K562 (cell line): ENCODE measurements around the gene CD19. TPM values are rescaled to one million over a fixed set of nuclear protein-coding genes. Genes with fewer than 3 reads are reported as not detected.
"Not testable (repeated sequence)": the region's sequence is repeated elsewhere in the genome, so short reads cannot be mapped to it uniquely, and the experiment has no call there.

ENCODE experiments used
- ATAC-seq: fragments of 200-7000 bp; cut with Tn5 transposase; 3 replicates; pipeline ENCODE4 v1.9.1; 2020; ENCODE audit warnings: moderate library complexity
- BruUV-seq: library from RNA; stranded (reverse); fragments of 400-500 nt; replicated peaks from 2 replicates; lab custom pipeline; 2021; lab: Mats Ljungman, UMichigan
- CTCF ChIA-PET: fragments of 300-600 bp; formaldehyde crosslinking; extraction: SDS; loops from one replicate; lab custom pipeline; 2021; ENCODE audit warnings: low intra/inter-chr PET ratio; lab: Yijun Ruan, JAX
- POLR2A ChIA-PET: fragments of 300-600, 350-650 bp; sonication (Branson Sonifier 250); formaldehyde crosslinking; extraction: SDS; loops from one replicate; lab custom pipeline; 2021; ENCODE audit warnings: antibody characterized with exemption, inconsistent platforms; lab: Yijun Ruan, JAX
- DNase-seq, 4 experiments: peaks; one replicate each; pipeline versions ENCODE4 v3.0.0 to v3.0.0-alpha.2; 2011 to 2018; ENCODE audit warnings: low spot score in 3 of 4, mixed read lengths in 3 of 4; ENCODE audit errors: extremely low read depth in 1 of 4
- FAIRE-seq: peaks from 2 replicates; lab custom pipeline; 2011; peaks lifted over from hg19 to GRCh38; lab: Jason Lieb, UNC
- H2AFZ ChIP-seq: 2 replicates; pipeline ENCODE4 v1.6.0; 2011; ENCODE audit warnings: low read depth, low read length, control low read depth, inconsistent platforms
- H3K27ac ChIP-seq: fragments of 200-600 bp; 3 replicates; pipeline ENCODE4 v1.8.0; 2011; ENCODE audit warnings: low read depth, mild to moderate bottlenecking, control low read depth, inconsistent platforms, low read length, moderate library complexity, mixed read lengths; ENCODE audit errors: extremely low read depth
- H3K27me3 ChIP-seq, 2 experiments: fragments of 300-600 bp in 1 of 2; 2 replicates in 1 of 2; 3 replicates in 1 of 2; pipeline versions ENCODE4 v1.6.0 to v1.8.0; 2011; ENCODE audit warnings: inconsistent platforms in 2 of 2, low read length in 2 of 2, mild to moderate bottlenecking in 1 of 2, mixed read lengths in 1 of 2, moderate library complexity in 1 of 2; ENCODE audit not compliant: control insufficient read depth in 2 of 2, insufficient read depth in 2 of 2
- H3K36me3 ChIP-seq: fragments of 300-600 bp; 3 replicates; pipeline ENCODE4 v1.8.0; 2011; ENCODE audit warnings: mild to moderate bottlenecking, low read length, inconsistent platforms; ENCODE audit not compliant: control insufficient read depth, insufficient read depth
- H3K4me1 ChIP-seq, 2 experiments: fragments of 200-600 bp in 1 of 2; replicated peaks in 1 of 2; 2 replicates in 1 of 2; 3 replicates in 1 of 2; pipeline versions ENCODE4 v1.5.1 to v1.8.0; 2011; ENCODE audit warnings: inconsistent platforms in 2 of 2, low read length in 2 of 2, mild to moderate bottlenecking in 1 of 2, mixed read lengths in 1 of 2, moderate library complexity in 1 of 2; ENCODE audit not compliant: control insufficient read depth in 2 of 2, insufficient read depth in 2 of 2
- H3K4me2 ChIP-seq: 2 replicates; pipeline ENCODE4 v1.6.1; 2011; ENCODE audit warnings: low read length, control low read depth, inconsistent platforms, mixed read lengths; ENCODE audit not compliant: insufficient read depth
- H3K4me3 ChIP-seq: fragments of 200-600 bp; sonication (generic), shearing (Covaris generic); 2 replicates; pipeline ENCODE4 v1.5.1; 2016; ENCODE audit warnings: control low read depth, inconsistent platforms
- H3K79me2 ChIP-seq: fragments of 200-600 bp; 3 replicates; pipeline ENCODE4 v1.8.0; 2011; ENCODE audit warnings: low read length, inconsistent platforms; ENCODE audit not compliant: control insufficient read depth, insufficient read depth
- H3K9ac ChIP-seq, 2 experiments: 2 replicates each; pipeline versions ENCODE4 v1.6.0 to v1.6.1; 2011; ENCODE audit warnings: low read depth in 2 of 2, low read length in 2 of 2, control low read depth in 1 of 2, inconsistent platforms in 1 of 2, mild to moderate bottlenecking in 1 of 2, mixed read lengths in 1 of 2; ENCODE audit not compliant: insufficient read depth in 1 of 2
- H3K9me1 ChIP-seq: one replicate; pipeline ENCODE4 v1.6.0; 2011; ENCODE audit warnings: inconsistent platforms, mild to moderate bottlenecking, low read length, moderate library complexity; ENCODE audit not compliant: control insufficient read depth, insufficient read depth
- H3K9me3 ChIP-seq: replicated peaks from 2 replicates; pipeline ENCODE4 v1.5.1; 2011; ENCODE audit warnings: low read depth, low read length, inconsistent platforms; ENCODE audit not compliant: control insufficient read depth, insufficient read depth
- H4K20me1 ChIP-seq: replicated peaks from 2 replicates; pipeline ENCODE4 v1.6.1; 2011; ENCODE audit warnings: low read length, inconsistent platforms, mixed read lengths; ENCODE audit not compliant: control insufficient read depth, insufficient read depth
- CTCF ChIP-seq, 3 experiments: IDR thresholded peaks in 2 of 3; conservative IDR thresholded peaks in 1 of 3; 2 replicates each; pipeline ENCODE4 v1.5.1; 2011 to 2012; ENCODE audit warnings: low read length in 3 of 3, mild to moderate bottlenecking in 3 of 3, control low read depth in 2 of 3, improper control_type of control experiment in 1 of 3, inconsistent platforms in 1 of 3, low read depth in 1 of 3, mixed read lengths in 1 of 3, moderate library complexity in 1 of 3; ENCODE audit not compliant: insufficient read depth in 2 of 3
- ZNF24 ChIP-seq: fragments of 450-650 bp; IDR thresholded peaks from 2 replicates; pipeline ENCODE4 v1.6.1; 2016
- ZNF274 ChIP-seq: IDR thresholded peaks from 2 replicates; pipeline ENCODE4 v1.6.1; 2011; ENCODE audit warnings: low read depth, mild to moderate bottlenecking, low read length, moderate library complexity, borderline replicate concordance
- WGBS: fragments of 100-300 bp; shearing (Covaris generic); methylation state at CpG from one replicate; pipeline ENCODE4 v1.1.6; 2016; ENCODE audit warnings: low coverage, mixed read lengths; ENCODE audit not compliant: insufficient coverage; ENCODE audit errors: missing lambda C conversion rate; 5-methylcytosine and 5-hydroxymethylcytosine counted together
- in situ Hi-C: fragments of 300-500 bp; cut with MboI; formaldehyde crosslinking; loops from 4 replicates; pipeline ENCODE4 v1.15.0; 2018; ENCODE audit warnings: inconsistent platforms, mixed read lengths
- intact Hi-C: fragments of 100-400 bp; cut with micrococcal nuclease; formaldehyde crosslinking; loops from 2 replicates; pipeline ENCODE4 v1.14.2; 2022
- polyA plus RNA-seq, 8 experiments: library from polyadenylated mRNA; depleted of rRNA in 4 of 8; stranded (reverse) in 5 of 8; unstranded in 3 of 8; fragments of >200 nt; fragmentation: Nextera tagmentation in 2 of 8; fragmentation: Illumina TruSeq in 1 of 8; extraction: Ambion mirVana in 2 of 8; extraction: Trizol in 1 of 8; gene quantifications; 2 replicates each; pipeline versions ENCODE4 v1.2.1 to v1.2.3, GENCODE V29; 2011 to 2014; ENCODE audit warnings: inconsistent platforms in 1 of 8, missing spikeins in 1 of 8
- total RNA-seq, 7 experiments: library from RNA; depleted of rRNA in 6 of 7; stranded (reverse); fragments of >200 nt in 6 of 7; fragmentation: Illumina TruSeq in 2 of 7; extraction: Trizol in 2 of 7; gene quantifications; 2 replicates each; pipeline versions ENCODE4 v1.2.1 to v1.2.3, GENCODE V29; 2011 to 2021; ENCODE audit warnings: low replicate concordance in 1 of 7

CD19 gene
- total and polyA plus RNA-seq, 9 of the 15 experiments (the other 6 are each of a cell fraction or from before 2014, with no cell fraction given) = 0.27 to 3.7 (median 2.0) TPM; not detected in 1

GRCh38 chr16:28980330-28980729 is 48.6 kb downstream of the CD19 start:
- H3K4me2 ChIP-seq, H3K79me2 ChIP-seq, DNase-seq, H3K9ac ChIP-seq, H4K20me1 ChIP-seq, H3K27ac ChIP-seq, H3K27me3 ChIP-seq, intact Hi-C loops, H2AFZ ChIP-seq, H3K4me3 ChIP-seq, H3K9me1 ChIP-seq, CTCF ChIA-PET, POLR2A ChIA-PET, H3K9me3 ChIP-seq, FAIRE-seq, BruUV-seq, ATAC-seq: not testable (repeated sequence)
- 95% methylated on average over 6 of the region's 7 CpGs for WGBS
- peaks cover 11 to 36% of the 10 kb centered on the region in 2 experiments; a peak in 3 of 5 replicates for H3K4me1 ChIP-seq
- H3K36me3 ChIP-seq = peaks cover 47% of the 10 kb centered on the region
- in situ Hi-C loops = loop anchor here (10.0 to 25.0 kb wide), 2 partner anchors 104 to 1232 kb away; no protein-coding TSS in a partner anchor
- TF ChIP-seq CTCF (IDR thresholded peaks at IDR 0.05 in 2 of 3, conservative IDR thresholded peaks at IDR 0.05 in 1 of 3; ENCODE audit: insufficient read depth in 2 of 3, low read depth in 1 of 3, low read length in 3 of 3) = 0 out of 6 replicates have a peak, but pooled peaks of 1 of the 3 experiments have one; percentile 10

GRCh38 chr16:28980929-28981328 is 49.2 kb downstream of the CD19 start:
- Histone ChIP-seq H3K4me3 (no peak overlapping the region), H3K27ac (no peak overlapping the region)
- no peak for ATAC-seq
- TF ChIP-seq ZNF274 (no peak), ZNF24 (no peak)
- TF ChIP-seq, all 486 proteins: peak for 0
- WGBS = 97% methylated on average over 7 of the region's 7 CpGs
- Histone ChIP-seq H3K79me2 (no peaks in the 10 kb centered on the region), H3K27me3 (no peaks in the 10 kb centered on the region), H3K4me2 (no peak overlapping the region), H3K9me3 (peaks cover 5% of the 10 kb centered on the region; the same call in 1 of the 2 replicates), H2AFZ (no peak overlapping the region), H3K4me1 (peaks cover 6 to 33% of the 10 kb centered on the region in 2 experiments; a peak in 1 of 5 replicates), H3K9ac (no peak overlapping the region), H3K36me3 (peaks cover 47% of the 10 kb centered on the region), H4K20me1 (no peaks in the 10 kb centered on the region), H3K9me1 (peaks cover 3% of the 10 kb centered on the region)
- no peak for DNase-seq
- BruUV-seq = no TSS peak
- intact Hi-C loops (no loop called here), in situ Hi-C loops (loop anchor here (10.0 to 25.0 kb wide), 2 partner anchors 104 to 1231 kb away; no protein-coding TSS in a partner anchor)
- ChIA-PET POLR2A (interaction anchor here (0.6 kb wide), 1 partner anchor 177 kb away, joined by 3 read pairs; no protein-coding TSS in a partner anchor), CTCF (no interaction called here)
- no peak for FAIRE-seq
